Vagina (tissue), 2 donors: ENCODE data around the gene ZFP64. TPM values are rescaled to one million over a fixed set of nuclear protein-coding genes. Genes with fewer than 3 reads are reported as not detected.

ENCODE experiments used
- DNase-seq, 2 donors: peaks; one replicate each; pipeline ENCODE4 v3.0.0-alpha.2; 2017; ENCODE audit errors: extremely low spot score in 2 of 2
- H3K27ac ChIP-seq: fragments of 200-600 bp; sonication (generic); one replicate; pipeline ENCODE4 v1.5.1; 2019
- H3K27me3 ChIP-seq: fragments of 200-600 bp; sonication (generic); one replicate; pipeline ENCODE4 v1.5.1; 2019
- H3K36me3 ChIP-seq, 2 donors: fragments of 200-600 bp; sonication (generic); one replicate each; pipeline ENCODE4 v1.5.1; 2017 to 2019
- H3K4me1 ChIP-seq: fragments of 200-600 bp; sonication (generic); one replicate; pipeline ENCODE4 v1.5.1; 2019
- H3K4me3 ChIP-seq, 2 donors: fragments of 200-600 bp; sonication (generic); 1 replicate in 1 of 2; 2 replicates in 1 of 2; pipeline ENCODE4 v1.5.1; 2016 to 2019
- H3K9me3 ChIP-seq: fragments of 200-600 bp; sonication (generic); one replicate; pipeline ENCODE4 v1.5.1; 2019
- POLR2A ChIP-seq, 2 donors: fragments of 450-650 bp; IDR thresholded peaks; one replicate each; pipeline ENCODE4 v1.6.1; 2017; ENCODE audit warnings: antibody characterized with exemption in 2 of 2, mild to moderate bottlenecking in 2 of 2, moderate library complexity in 2 of 2
- POLR2AphosphoS5 ChIP-seq, 2 donors: sonication (generic); formaldehyde crosslinking; IDR thresholded peaks; one replicate each; pipeline ENCODE4 v1.9.0; 2017; ENCODE audit warnings: antibody characterized with exemption in 2 of 2, mild to moderate bottlenecking in 2 of 2, low read depth in 1 of 2; ENCODE audit not compliant: insufficient read depth in 1 of 2
- intact Hi-C: fragments of 100-400 bp; cut with DNase I; formaldehyde crosslinking; loops from one replicate; pipeline ENCODE4 v1.15.1; 2023
- total RNA-seq: library from RNA; depleted of rRNA; stranded (reverse); fragments of >200 nt; gene quantifications from one replicate; pipeline ENCODE4 v1.2.3, GENCODE V29; 2016
- TF ChIP-seq, protein P1 (sequence below), 3 experiments: fragments of 450-650 bp in 2 of 3; fragments of 200-600 bp in 1 of 3; sonication (generic) in 1 of 3; IDR thresholded peaks; one replicate each; pipeline ENCODE4 v1.5.1; 2017 to 2019; ENCODE audit warnings: antibody characterized with exemption in 3 of 3, mild to moderate bottlenecking in 2 of 3, moderate library complexity in 2 of 3

Gene ZFP64
- total RNA-seq, 1 donor from 2014 or later: 18.4 TPM

DNA sequence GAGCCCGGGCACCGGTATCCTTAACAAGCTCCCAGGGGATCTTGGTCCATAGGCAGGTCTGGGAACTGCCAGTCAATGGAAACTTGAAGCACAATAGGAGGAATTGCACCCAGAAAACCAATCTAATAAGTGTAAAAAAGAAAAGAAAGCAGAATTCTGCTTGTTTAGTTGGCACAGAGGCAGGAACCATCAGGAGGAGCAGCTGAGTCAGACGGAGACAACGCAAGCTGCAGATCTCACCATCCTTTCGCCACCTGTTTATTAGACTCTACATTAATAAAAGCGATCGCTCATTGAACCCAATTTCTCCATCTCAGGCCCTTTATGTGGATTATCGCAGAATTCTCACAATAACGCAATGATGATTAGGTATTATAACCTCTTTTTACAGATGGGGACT, 9.8 kb downstream of the ZFP64 start:
- Histone ChIP-seq H3K9me3 (no peaks in the 10 kb centered on the region), H3K4me3 (no peak overlapping the region), H3K36me3 (peaks cover 0 to 14% of the 10 kb centered on the region in 2 donors), H3K27me3 (no peaks in the 10 kb centered on the region), H3K27ac (no peak overlapping the region), H3K4me1 (no peaks in the 10 kb centered on the region)
- no peak for DNase-seq
- no peak for TF ChIP-seq POLR2AphosphoS5 (IDR thresholded peaks at IDR 0.05; ENCODE audit: insufficient read depth in 1 of 2, low read depth in 1 of 2)
- TF ChIP-seq POLR2A (IDR thresholded peaks at IDR 0.05): no peak
- TF ChIP-seq, protein P1, sequence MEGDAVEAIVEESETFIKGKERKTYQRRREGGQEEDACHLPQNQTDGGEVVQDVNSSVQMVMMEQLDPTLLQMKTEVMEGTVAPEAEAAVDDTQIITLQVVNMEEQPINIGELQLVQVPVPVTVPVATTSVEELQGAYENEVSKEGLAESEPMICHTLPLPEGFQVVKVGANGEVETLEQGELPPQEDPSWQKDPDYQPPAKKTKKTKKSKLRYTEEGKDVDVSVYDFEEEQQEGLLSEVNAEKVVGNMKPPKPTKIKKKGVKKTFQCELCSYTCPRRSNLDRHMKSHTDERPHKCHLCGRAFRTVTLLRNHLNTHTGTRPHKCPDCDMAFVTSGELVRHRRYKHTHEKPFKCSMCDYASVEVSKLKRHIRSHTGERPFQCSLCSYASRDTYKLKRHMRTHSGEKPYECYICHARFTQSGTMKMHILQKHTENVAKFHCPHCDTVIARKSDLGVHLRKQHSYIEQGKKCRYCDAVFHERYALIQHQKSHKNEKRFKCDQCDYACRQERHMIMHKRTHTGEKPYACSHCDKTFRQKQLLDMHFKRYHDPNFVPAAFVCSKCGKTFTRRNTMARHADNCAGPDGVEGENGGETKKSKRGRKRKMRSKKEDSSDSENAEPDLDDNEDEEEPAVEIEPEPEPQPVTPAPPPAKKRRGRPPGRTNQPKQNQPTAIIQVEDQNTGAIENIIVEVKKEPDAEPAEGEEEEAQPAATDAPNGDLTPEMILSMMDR (IDR thresholded peaks at IDR 0.05): no peak
- intact Hi-C loops: no loop called here

DNA sequence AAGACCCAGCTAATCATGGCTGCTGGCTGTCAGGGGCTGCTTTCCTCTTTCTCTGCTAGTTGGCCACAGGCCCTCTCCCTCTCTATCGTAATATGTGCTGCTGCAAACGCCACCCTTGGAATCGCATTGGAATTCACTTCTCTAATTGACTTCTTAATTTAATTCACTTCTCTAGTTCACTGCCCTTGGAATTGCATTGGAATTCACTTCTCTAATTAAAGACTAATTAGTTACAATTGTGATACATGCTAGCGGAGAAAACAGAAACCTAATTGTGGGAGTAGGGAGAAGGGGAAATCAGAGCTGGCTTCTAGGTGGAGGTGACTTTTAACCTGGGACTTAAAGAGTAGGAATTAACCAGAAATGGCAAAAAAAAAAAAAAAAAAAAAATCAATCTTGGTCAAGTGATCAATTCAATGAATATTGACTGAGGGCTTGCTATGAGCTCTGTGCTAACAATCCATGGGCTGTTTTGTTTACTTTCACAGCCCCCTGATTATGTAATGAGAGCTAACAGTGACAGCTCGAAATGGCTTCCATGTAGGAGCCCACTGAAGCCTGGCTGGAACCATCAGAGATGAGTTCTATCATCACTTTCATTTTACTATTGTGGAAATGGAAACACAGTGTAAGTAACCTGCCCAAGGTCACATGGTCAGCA, 11.3 kb downstream of the ZFP64 start:
- no peak for TF ChIP-seq POLR2A (IDR thresholded peaks at IDR 0.05)
- TF ChIP-seq POLR2AphosphoS5 (IDR thresholded peaks at IDR 0.05; ENCODE audit: insufficient read depth in 1 of 2, low read depth in 1 of 2): no peak
- TF ChIP-seq, protein P1 (IDR thresholded peaks at IDR 0.05): no peak
- DNase-seq: no peak
- Histone ChIP-seq H3K27ac (no peak overlapping the region), H3K4me3 (no peak overlapping the region), H3K27me3 (no peaks in the 10 kb centered on the region), H3K9me3 (no peaks in the 10 kb centered on the region), H3K4me1 (no peaks in the 10 kb centered on the region), H3K36me3 (peaks cover 0 to 6% of the 10 kb centered on the region in 2 donors)
- intact Hi-C loops: no loop called here

DNA sequence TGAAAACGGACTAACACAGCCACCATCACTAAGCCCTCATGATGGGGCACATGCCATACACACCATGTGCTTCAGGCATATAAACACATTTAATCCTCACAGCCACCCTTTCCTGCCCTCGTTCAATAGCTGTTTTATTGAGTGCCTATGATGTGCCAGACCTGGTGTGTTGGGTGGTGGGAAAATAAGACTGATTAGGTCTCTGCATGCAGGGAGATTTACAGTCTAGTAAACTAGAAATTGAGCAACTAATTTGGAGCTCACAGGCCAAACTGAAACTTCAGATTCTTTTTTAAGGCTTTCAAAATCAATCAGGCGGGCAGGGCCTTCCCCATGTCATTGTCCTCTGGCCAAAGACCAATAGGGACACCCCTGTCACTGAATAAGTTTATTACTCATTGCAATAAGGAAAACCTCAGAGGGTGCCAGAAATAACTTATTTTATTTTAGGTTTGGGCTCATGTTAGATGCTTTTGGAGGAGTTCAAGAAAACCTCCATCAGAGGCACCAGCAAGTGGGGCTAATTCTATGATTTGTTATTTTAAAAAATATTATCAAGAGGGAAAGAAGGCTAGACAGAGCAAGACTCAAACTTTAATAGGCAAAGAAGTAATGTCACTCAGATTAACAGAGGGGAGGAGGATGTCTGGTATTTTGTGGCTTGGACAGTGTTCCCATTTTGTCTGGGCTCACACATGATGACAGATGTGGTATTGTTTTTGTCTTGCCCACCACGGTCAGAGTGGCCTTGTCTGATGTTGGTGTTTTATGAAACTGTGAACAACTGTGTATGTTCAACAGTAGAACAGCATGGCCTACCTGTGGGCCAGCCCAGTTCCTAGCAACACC, 12.0 kb downstream of the ZFP64 start:
- Histone ChIP-seq H3K27me3 (no peaks in the 10 kb centered on the region), H3K4me1 (no peaks in the 10 kb centered on the region), H3K9me3 (no peaks in the 10 kb centered on the region), H3K36me3 (peaks cover 0 to 6% of the 10 kb centered on the region in 2 donors), H3K27ac (no peak overlapping the region), H3K4me3 (no peak overlapping the region)
- TF ChIP-seq, protein P1 (IDR thresholded peaks at IDR 0.05): no peak
- TF ChIP-seq POLR2AphosphoS5 (IDR thresholded peaks at IDR 0.05; ENCODE audit: insufficient read depth in 1 of 2, low read depth in 1 of 2) (no peak), POLR2A (IDR thresholded peaks at IDR 0.05) (no peak)
- intact Hi-C loops: no loop called here
- DNase-seq: no peak

DNA sequence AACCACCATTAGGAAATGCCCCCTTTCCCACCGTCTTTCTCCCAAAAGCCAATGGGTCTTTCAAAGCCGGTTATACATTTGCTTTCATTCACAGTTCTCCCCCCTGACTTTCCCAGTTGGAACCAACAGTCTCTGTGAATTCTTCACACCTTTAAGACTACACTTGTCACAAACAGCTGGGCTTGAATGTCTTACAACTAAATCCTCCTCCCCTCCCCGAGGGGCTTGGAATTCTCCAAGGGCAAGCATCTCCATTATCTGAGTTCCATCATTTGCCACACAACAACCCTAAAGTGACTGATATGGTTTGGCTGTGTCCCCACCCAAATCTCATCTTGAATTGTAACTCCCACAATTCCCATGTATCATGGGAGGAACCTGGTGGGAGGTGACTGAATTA, 12.9 kb downstream of the ZFP64 start:
- intact Hi-C loops: no loop called here
- no peak for DNase-seq
- H3K27ac ChIP-seq: no peak overlapping the region
- no peaks in the 10 kb centered on the region for H3K27me3 ChIP-seq
- no peak overlapping the region for H3K4me3 ChIP-seq
- TF ChIP-seq POLR2AphosphoS5 (IDR thresholded peaks at IDR 0.05; ENCODE audit: insufficient read depth in 1 of 2, low read depth in 1 of 2): no peak
- no peaks in the 10 kb centered on the region for H3K9me3 ChIP-seq
- H3K4me1 ChIP-seq: no peaks in the 10 kb centered on the region
- peaks cover 0 to 6% of the 10 kb centered on the region in 2 donors for H3K36me3 ChIP-seq

DNA sequence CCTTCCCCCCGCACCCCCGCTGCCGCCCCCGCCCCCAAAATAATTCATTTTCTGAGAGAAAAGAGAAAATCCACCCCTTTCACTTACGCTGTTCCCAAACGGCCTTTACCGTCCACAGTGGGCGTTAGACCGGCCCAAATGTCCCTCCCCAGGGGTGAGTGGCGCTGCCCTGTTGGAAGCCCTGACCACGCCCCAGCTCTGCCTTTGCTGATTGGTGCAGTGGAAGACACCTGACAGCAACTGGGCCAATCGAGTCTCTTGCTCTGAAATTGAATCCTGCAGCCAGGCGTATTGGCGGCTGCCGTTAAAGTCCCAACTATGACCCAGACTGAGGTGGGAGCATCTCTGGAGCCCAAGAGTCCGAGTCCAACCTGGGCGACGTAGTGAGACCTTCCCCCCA, 15.7 kb downstream of the ZFP64 start:
- no peaks in the 10 kb centered on the region for H3K27me3 ChIP-seq
- H3K4me3 ChIP-seq: no peak overlapping the region
- H3K4me1 ChIP-seq: no peaks in the 10 kb centered on the region
- no peak for TF ChIP-seq POLR2AphosphoS5 (IDR thresholded peaks at IDR 0.05; ENCODE audit: insufficient read depth in 1 of 2, low read depth in 1 of 2)
- no peak for TF ChIP-seq POLR2A (IDR thresholded peaks at IDR 0.05)
- TF ChIP-seq, protein P1 (IDR thresholded peaks at IDR 0.05): no peak
- intact Hi-C loops: no loop called here
- H3K9me3 ChIP-seq: no peaks in the 10 kb centered on the region
- no peak for DNase-seq
- H3K27ac ChIP-seq: no peak overlapping the region
- peaks cover 0 to 4% of the 10 kb centered on the region in 2 donors for H3K36me3 ChIP-seq
